GM23338 (cell line): ENCODE data around the gene AP1G2. TPM values are rescaled to one million over a fixed set of nuclear protein-coding genes. Genes with fewer than 3 reads are reported as not detected.

ENCODE experiments used
- ATAC-seq: fragments of 200-7000 bp; cut with Tn5 transposase; 3 replicates; pipeline ENCODE4 v1.9.1; 2020
- DNase-seq: peaks from one replicate; pipeline ENCODE4 v3.0.0-alpha.2; 2015; ENCODE audit warnings: low spot score
- H2AFZ ChIP-seq: fragments of 200-600 bp; sonication (generic); 2 replicates; pipeline ENCODE4 v1.8.0; 2016; ENCODE audit warnings: antibody characterized with exemption, mild to moderate bottlenecking, moderate library complexity
- H3F3A ChIP-seq: fragments of 200-600 bp; sonication (generic); replicated peaks from 2 replicates; pipeline ENCODE4 v1.8.0; 2017; ENCODE audit warnings: antibody characterized with exemption, mixed run types, low read depth
- H3K27ac ChIP-seq: fragments of 200-600 bp; sonication (generic); 2 replicates; pipeline ENCODE4 v1.6.1; 2016; ENCODE audit warnings: low read depth
- H3K27me3 ChIP-seq: fragments of 200-600 bp; sonication (generic); 2 replicates; pipeline ENCODE4 v1.8.0; 2016; ENCODE audit warnings: mild to moderate bottlenecking, mixed run types, moderate library complexity; ENCODE audit not compliant: insufficient read depth
- H3K36me3 ChIP-seq: fragments of 200-600 bp; sonication (generic); 2 replicates; pipeline ENCODE4 v1.8.0; 2016; ENCODE audit warnings: mild to moderate bottlenecking; ENCODE audit not compliant: insufficient read depth
- H3K4me1 ChIP-seq: fragments of 200-600 bp; sonication (generic); 2 replicates; pipeline ENCODE4 v1.8.0; 2016; ENCODE audit warnings: mild to moderate bottlenecking, moderate library complexity; ENCODE audit not compliant: insufficient read depth
- H3K4me2 ChIP-seq: fragments of 200-600 bp; sonication (generic); 2 replicates; pipeline ENCODE4 v1.7.1; 2017; ENCODE audit warnings: mixed run types
- H3K4me3 ChIP-seq: fragments of 200-600 bp; sonication (generic); 2 replicates; pipeline ENCODE4 v1.6.1; 2016; ENCODE audit warnings: mixed run types
- H3K79me2 ChIP-seq: fragments of 200-600 bp; sonication (generic); replicated peaks from 2 replicates; pipeline ENCODE4 v1.8.0; 2017; ENCODE audit warnings: mild to moderate bottlenecking; ENCODE audit not compliant: insufficient read depth
- H3K9me2 ChIP-seq: fragments of 200-600 bp; sonication (generic); 2 replicates; pipeline ENCODE4 v1.8.0; 2017; ENCODE audit not compliant: insufficient read depth
- H4K20me1 ChIP-seq: fragments of 200-600 bp; sonication (generic); replicated peaks from 2 replicates; pipeline ENCODE4 v1.8.0; 2017; ENCODE audit warnings: mild to moderate bottlenecking; ENCODE audit not compliant: insufficient read depth
- H3K27ac Mint-ChIP-seq: 2 replicates; pipeline ENCODE4 v1.8.0; 2020; ENCODE audit warnings: inconsistent platforms, mild to moderate bottlenecking, moderate library complexity, mixed read lengths
- H3K27me3 Mint-ChIP-seq: 3 replicates; pipeline ENCODE4 v1.8.0; 2022; ENCODE audit warnings: low read depth, mild to moderate bottlenecking, moderate library complexity, mixed read lengths, inconsistent platforms; ENCODE audit not compliant: insufficient read depth, poor library complexity
- H3K36me3 Mint-ChIP-seq: 3 replicates; pipeline ENCODE4 v1.8.0; 2021; ENCODE audit warnings: low read depth, mild to moderate bottlenecking, inconsistent platforms, moderate library complexity, mixed read lengths
- H3K4me1 Mint-ChIP-seq: 3 replicates; pipeline ENCODE4 v1.8.0; 2020; ENCODE audit warnings: mild to moderate bottlenecking, inconsistent platforms, mixed read lengths
- H3K4me3 Mint-ChIP-seq: 3 replicates; pipeline ENCODE4 v1.8.0; 2021; ENCODE audit warnings: moderate library complexity, mild to moderate bottlenecking, inconsistent platforms, mixed read lengths
- H3K9me3 Mint-ChIP-seq: 3 replicates; pipeline ENCODE4 v1.8.0; 2020; ENCODE audit warnings: moderate library complexity, mild to moderate bottlenecking, inconsistent platforms, mixed read lengths
- CREB1 ChIP-seq: fragments of 250-450 bp; sonication (Bioruptor Pico); IDR thresholded peaks from 2 replicates; pipeline ENCODE4 v1.5.0; 2020; ENCODE audit warnings: low read depth, mild to moderate bottlenecking, moderate library complexity
- ETS1 ChIP-seq: IDR thresholded peaks from 2 replicates; pipeline ENCODE4 v1.6.1; 2016; ENCODE audit warnings: antibody characterized with exemption
- EZH2 ChIP-seq: fragments of 200-600 bp; sonication (generic); IDR thresholded peaks from one replicate; pipeline ENCODE4 v1.8.0; 2017; ENCODE audit warnings: antibody characterized with exemption, mild to moderate bottlenecking, low read depth; ENCODE audit not compliant: unreplicated experiment
- EZH2phosphoT487 ChIP-seq: fragments of 200-600 bp; sonication (generic); IDR thresholded peaks from one replicate; pipeline ENCODE4 v1.8.1; 2018; ENCODE audit warnings: antibody characterized with exemption; ENCODE audit not compliant: unreplicated experiment
- JUNB ChIP-seq: IDR thresholded peaks from one replicate; pipeline ENCODE4 v1.6.1; 2016; ENCODE audit warnings: antibody characterized with exemption; ENCODE audit not compliant: unreplicated experiment
- NANOG ChIP-seq: IDR thresholded peaks from 2 replicates; pipeline ENCODE4 v1.6.1; 2016; ENCODE audit warnings: antibody characterized with exemption, borderline replicate concordance
- POLR2AphosphoS5 ChIP-seq: IDR thresholded peaks from 2 replicates; pipeline ENCODE4 v1.6.1; 2016; ENCODE audit warnings: antibody characterized with exemption, low read depth
- ZNF114 ChIP-seq: fragments of 250-450 bp; sonication (Bioruptor Pico); IDR thresholded peaks from 2 replicates; pipeline ENCODE4 v1.5.0; 2020; ENCODE audit warnings: mild to moderate bottlenecking, moderate library complexity
- ZNF331 ChIP-seq: fragments of 250-450 bp; sonication (Bioruptor Pico); IDR thresholded peaks from 2 replicates; pipeline ENCODE4 v1.5.0; 2020; ENCODE audit warnings: low read depth, mild to moderate bottlenecking, moderate library complexity
- polyA plus RNA-seq: library from polyadenylated mRNA; unstranded; fragments of >200 nt; fragmentation: Nextera tagmentation; extraction: Ambion mirVana; gene quantifications from 2 replicates; pipeline ENCODE4 v1.2.1, GENCODE V29; 2016
- total RNA-seq: library from RNA; depleted of rRNA; stranded (reverse); fragments of >200 nt; shearing (Covaris generic); gene quantifications from 2 replicates; pipeline ENCODE4 v1.2.3, GENCODE V29; 2014
- TF ChIP-seq, protein P1 (sequence below): IDR thresholded peaks from one replicate; pipeline ENCODE4 v1.6.1; 2018; ENCODE audit warnings: antibody characterized with exemption; ENCODE audit not compliant: unreplicated experiment
- TF ChIP-seq, protein P2 (sequence below), 2 experiments: fragments of 200-600 bp in 1 of 2; sonication (generic) in 1 of 2; conservative IDR thresholded peaks; 2 replicates each; pipeline versions ENCODE4 v1.5.1 to v1.6.1; 2016 to 2017; ENCODE audit warnings: antibody characterized with exemption in 2 of 2, low read depth in 2 of 2, mild to moderate bottlenecking in 2 of 2, moderate library complexity in 1 of 2

The AP1G2 gene
- total and polyA plus RNA-seq, 2 experiments from 2014 or later = 55.3 to 63.5 TPM

DNA sequence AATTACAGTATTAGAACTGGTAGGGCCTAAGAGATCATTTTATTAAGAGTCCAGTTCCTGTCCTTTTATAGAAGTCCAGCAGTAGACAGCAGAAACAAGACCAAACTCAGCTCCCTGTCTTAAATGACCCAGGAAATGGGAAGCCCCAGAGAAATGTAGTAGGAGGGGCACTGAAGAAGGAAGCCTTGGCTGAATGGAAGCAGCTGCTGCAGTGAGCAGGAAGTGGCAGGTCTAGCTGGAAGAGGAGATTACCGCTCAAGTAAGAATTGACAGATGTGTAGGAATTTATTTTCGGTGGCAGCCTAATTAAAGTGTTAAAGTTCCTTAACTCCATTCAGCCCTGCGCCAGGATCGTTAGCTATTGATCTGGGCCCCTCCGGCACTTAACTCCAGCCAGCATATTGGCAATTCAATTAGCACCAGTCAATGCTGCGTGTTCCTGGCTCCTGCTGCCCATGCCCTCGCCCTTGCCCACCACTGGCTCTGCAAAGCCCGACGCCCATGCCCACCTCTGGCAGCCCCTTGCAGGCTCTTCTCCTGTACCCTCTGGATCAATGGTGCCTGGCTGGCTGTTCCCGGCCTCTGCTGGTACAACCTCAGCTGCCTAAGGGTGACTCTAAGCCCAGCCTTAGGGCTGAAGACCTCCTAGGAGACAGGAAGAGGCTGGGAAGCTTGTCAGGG lies 37.1 kb downstream of the AP1G2 start (continued):
- TF ChIP-seq, protein P1, sequence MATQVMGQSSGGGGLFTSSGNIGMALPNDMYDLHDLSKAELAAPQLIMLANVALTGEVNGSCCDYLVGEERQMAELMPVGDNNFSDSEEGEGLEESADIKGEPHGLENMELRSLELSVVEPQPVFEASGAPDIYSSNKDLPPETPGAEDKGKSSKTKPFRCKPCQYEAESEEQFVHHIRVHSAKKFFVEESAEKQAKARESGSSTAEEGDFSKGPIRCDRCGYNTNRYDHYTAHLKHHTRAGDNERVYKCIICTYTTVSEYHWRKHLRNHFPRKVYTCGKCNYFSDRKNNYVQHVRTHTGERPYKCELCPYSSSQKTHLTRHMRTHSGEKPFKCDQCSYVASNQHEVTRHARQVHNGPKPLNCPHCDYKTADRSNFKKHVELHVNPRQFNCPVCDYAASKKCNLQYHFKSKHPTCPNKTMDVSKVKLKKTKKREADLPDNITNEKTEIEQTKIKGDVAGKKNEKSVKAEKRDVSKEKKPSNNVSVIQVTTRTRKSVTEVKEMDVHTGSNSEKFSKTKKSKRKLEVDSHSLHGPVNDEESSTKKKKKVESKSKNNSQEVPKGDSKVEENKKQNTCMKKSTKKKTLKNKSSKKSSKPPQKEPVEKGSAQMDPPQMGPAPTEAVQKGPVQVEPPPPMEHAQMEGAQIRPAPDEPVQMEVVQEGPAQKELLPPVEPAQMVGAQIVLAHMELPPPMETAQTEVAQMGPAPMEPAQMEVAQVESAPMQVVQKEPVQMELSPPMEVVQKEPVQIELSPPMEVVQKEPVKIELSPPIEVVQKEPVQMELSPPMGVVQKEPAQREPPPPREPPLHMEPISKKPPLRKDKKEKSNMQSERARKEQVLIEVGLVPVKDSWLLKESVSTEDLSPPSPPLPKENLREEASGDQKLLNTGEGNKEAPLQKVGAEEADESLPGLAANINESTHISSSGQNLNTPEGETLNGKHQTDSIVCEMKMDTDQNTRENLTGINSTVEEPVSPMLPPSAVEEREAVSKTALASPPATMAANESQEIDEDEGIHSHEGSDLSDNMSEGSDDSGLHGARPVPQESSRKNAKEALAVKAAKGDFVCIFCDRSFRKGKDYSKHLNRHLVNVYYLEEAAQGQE = no peak
- TF ChIP-seq JUNB = no peak
- TF ChIP-seq, protein P2, sequence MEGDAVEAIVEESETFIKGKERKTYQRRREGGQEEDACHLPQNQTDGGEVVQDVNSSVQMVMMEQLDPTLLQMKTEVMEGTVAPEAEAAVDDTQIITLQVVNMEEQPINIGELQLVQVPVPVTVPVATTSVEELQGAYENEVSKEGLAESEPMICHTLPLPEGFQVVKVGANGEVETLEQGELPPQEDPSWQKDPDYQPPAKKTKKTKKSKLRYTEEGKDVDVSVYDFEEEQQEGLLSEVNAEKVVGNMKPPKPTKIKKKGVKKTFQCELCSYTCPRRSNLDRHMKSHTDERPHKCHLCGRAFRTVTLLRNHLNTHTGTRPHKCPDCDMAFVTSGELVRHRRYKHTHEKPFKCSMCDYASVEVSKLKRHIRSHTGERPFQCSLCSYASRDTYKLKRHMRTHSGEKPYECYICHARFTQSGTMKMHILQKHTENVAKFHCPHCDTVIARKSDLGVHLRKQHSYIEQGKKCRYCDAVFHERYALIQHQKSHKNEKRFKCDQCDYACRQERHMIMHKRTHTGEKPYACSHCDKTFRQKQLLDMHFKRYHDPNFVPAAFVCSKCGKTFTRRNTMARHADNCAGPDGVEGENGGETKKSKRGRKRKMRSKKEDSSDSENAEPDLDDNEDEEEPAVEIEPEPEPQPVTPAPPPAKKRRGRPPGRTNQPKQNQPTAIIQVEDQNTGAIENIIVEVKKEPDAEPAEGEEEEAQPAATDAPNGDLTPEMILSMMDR (conservative IDR thresholded peaks at IDR 0.05; ENCODE audit: low read depth in 2 of 2) = no peak
- no peak for TF ChIP-seq ETS1

- Histone ChIP-seq H3K79me2 (no peaks in the 10 kb centered on the region), H3K36me3 (peaks cover 3% of the 10 kb centered on the region; the same call in 1 of the 2 replicates)
- no peak overlapping the region for H3K27ac Mint-ChIP-seq
- TF ChIP-seq ZNF331 (CRISPR knock-in tag) (no peak), ZNF114 (CRISPR knock-in tag) (no peak), ETS1 (no peak), POLR2AphosphoS5 (no peak), CREB1 (CRISPR knock-in tag) (no peak), EZH2 (no peak), NANOG (no peak), EZH2phosphoT487 (no peak), JUNB (no peak)
- TF ChIP-seq, protein P1 = no peak
Measured at GRCh38 chr14:23529016-23529415, 38.6 kb downstream of the AP1G2 start.

More at GRCh38 chr14:23529016-23529415, 38.6 kb downstream of the AP1G2 start:
- Histone ChIP-seq H3K4me2 (no peak overlapping the region), H3K9me2 (no peaks in the 10 kb centered on the region), H4K20me1 (no peaks in the 10 kb centered on the region; the same call in 1 of the 2 replicates), H3K27ac (no peak overlapping the region), H3K4me1 (peaks cover 4% of the 10 kb centered on the region; the same call in 1 of the 2 replicates), H3K4me3 (no peak overlapping the region), H3F3A (no peaks in the 10 kb centered on the region), H2AFZ (no peak overlapping the region), H3K27me3 (no peaks in the 10 kb centered on the region)
- Mint-ChIP-seq H3K9me3 (no peaks in the 10 kb centered on the region; the same call in 2 of the 3 replicates), H3K27me3 (peaks cover 16% of the 10 kb centered on the region), H3K36me3 (peaks cover 78% of the 10 kb centered on the region), H3K4me3 (no peak overlapping the region; the same call in 2 of the 3 replicates), H3K4me1 (peaks cover 50% of the 10 kb centered on the region)
- DNase-seq (no peak), ATAC-seq (no peak)
